ENCODE results near the gene GPC5. TPM values are rescaled to one million over a fixed set of nuclear protein-coding genes. Genes with fewer than 3 reads are reported as not detected.

Gene GPC5
- total and polyA plus RNA-seq, 10 donors: 0.04 to 0.83 (median 0.26) TPM; not detected in 3

DNA sequence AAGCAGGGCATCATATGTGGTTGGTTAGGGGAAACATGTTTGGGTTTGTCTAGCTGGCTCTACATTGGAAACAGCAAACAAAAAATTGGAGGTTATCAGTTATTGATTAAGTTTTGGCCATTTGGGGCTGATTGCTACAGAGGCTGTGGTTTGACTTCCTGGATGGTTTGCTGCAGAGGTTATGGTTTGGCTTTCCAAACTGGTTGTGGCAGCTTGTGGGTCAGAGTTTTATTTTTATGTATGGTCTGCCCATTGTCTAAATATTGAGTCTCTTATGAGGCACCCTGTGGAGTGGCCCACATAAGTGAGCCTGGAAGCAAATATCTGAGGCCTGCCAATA lies 261.6 kb downstream of the GPC5 start:
- Histone ChIP-seq H3K9me3 (no peaks in the 10 kb centered on the region), H3K36me3 (no peaks in the 10 kb centered on the region), H3K27ac (no peak overlapping the region), H3K4me3 (no peak overlapping the region), H3K4me1 (no peaks in the 10 kb centered on the region), H3K27me3 (replicated peaks in 1 of 7) (no peaks in the 10 kb centered on the region)
- no peak for DNase-seq
- TF ChIP-seq POLR2AphosphoS5 (IDR thresholded peaks at IDR 0.05) (no peak), POLR2A (IDR thresholded peaks at IDR 0.05) (no peak)
- TF ChIP-seq, protein P1, sequence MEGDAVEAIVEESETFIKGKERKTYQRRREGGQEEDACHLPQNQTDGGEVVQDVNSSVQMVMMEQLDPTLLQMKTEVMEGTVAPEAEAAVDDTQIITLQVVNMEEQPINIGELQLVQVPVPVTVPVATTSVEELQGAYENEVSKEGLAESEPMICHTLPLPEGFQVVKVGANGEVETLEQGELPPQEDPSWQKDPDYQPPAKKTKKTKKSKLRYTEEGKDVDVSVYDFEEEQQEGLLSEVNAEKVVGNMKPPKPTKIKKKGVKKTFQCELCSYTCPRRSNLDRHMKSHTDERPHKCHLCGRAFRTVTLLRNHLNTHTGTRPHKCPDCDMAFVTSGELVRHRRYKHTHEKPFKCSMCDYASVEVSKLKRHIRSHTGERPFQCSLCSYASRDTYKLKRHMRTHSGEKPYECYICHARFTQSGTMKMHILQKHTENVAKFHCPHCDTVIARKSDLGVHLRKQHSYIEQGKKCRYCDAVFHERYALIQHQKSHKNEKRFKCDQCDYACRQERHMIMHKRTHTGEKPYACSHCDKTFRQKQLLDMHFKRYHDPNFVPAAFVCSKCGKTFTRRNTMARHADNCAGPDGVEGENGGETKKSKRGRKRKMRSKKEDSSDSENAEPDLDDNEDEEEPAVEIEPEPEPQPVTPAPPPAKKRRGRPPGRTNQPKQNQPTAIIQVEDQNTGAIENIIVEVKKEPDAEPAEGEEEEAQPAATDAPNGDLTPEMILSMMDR (IDR thresholded peaks at IDR 0.05 in 8 of 11, conservative IDR thresholded peaks at IDR 0.05 in 3 of 11): no peak
- intact Hi-C loops (cut with DNase I; ENCODE audit: low total_unique reads): no loop called here

DNA sequence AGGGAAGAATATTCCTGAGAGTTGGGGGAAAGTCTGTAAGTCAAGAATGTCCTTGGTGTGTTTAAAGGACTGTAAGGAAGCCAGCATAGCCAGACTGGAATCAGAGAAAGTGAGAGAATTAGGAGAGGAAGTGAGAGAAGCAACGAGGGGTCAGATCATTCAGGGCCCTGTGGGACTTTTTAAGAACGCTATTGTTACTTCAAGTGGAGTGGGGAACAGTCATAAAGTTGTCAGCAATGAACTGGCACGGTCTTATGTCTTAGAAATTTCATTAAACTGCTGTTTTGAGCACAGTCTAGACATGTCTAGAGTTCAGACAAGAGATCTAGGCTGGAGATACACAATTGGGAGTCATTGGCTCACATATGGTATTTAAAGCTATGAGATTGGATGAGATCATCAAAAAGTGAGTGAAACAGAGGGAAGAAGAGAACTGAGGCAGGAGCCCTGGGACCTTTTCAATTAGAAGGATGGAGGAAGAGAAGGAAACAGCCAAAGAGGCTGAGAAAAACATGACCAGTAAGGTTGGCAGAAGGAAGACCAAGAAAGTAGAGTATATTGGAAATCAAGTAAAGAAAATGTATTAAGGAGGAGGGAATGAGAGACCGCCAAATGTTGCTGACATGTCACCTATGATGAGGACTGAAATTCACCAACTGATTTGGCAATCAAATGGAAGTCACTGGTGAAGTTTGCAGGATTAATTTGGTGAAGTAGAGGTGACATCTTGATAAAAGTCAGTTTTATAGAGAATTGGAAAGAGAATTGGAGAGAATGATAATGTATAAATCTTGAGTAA lies 263.5 kb downstream of the GPC5 start:
- Histone ChIP-seq H3K36me3 (no peaks in the 10 kb centered on the region), H3K27me3 (replicated peaks in 1 of 7) (no peaks in the 10 kb centered on the region), H3K27ac (no peak overlapping the region), H3K4me1 (no peaks in the 10 kb centered on the region), H3K9me3 (no peaks in the 10 kb centered on the region), H3K4me3 (no peak overlapping the region)
- DNase-seq: no peak
- intact Hi-C loops (cut with DNase I; ENCODE audit: low total_unique reads): no loop called here
- TF ChIP-seq POLR2AphosphoS5 (IDR thresholded peaks at IDR 0.05) (no peak), POLR2A (IDR thresholded peaks at IDR 0.05) (no peak)
- TF ChIP-seq, protein P1 (IDR thresholded peaks at IDR 0.05 in 8 of 11, conservative IDR thresholded peaks at IDR 0.05 in 3 of 11): no peak
- WGBS, 5 donors: 52 to 73% (median 58%) methylated on average over 4 of the region's 4 CpGs

DNA sequence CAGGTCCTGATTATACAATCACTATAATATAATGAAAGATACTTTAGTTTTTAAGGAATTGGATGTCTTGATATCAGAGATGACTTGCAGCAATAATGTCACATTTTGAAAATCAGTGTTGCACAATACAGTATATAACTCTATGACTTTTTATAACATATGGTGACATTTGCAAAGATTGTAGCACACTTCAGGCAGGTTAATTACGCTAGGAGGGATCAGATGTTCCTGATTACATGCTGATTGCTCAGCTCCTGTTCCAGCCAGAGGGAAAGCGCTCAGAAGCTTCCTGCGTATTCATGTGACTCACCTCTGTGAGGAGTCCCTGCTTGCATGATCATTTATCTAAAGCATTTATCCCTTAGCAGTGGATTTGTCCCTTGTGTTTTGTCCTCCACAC lies 265.6 kb downstream of the GPC5 start:
- no peaks in the 10 kb centered on the region for H3K27me3 ChIP-seq (replicated peaks in 1 of 7)
- 80 to 93% (median 84%) methylated on average over 3 of the region's 3 CpGs for WGBS, 5 donors
- no peaks in the 10 kb centered on the region for H3K36me3 ChIP-seq
- H3K27ac ChIP-seq: no peak overlapping the region
- no peaks in the 10 kb centered on the region for H3K9me3 ChIP-seq
- intact Hi-C loops (cut with DNase I; ENCODE audit: low total_unique reads): no loop called here
- no peak overlapping the region for H3K4me3 ChIP-seq
- H3K4me1 ChIP-seq: no peaks in the 10 kb centered on the region
- no peak for TF ChIP-seq POLR2A (IDR thresholded peaks at IDR 0.05)
- TF ChIP-seq, protein P1 (IDR thresholded peaks at IDR 0.05 in 8 of 11, conservative IDR thresholded peaks at IDR 0.05 in 3 of 11): no peak
- DNase-seq: no peak

DNA sequence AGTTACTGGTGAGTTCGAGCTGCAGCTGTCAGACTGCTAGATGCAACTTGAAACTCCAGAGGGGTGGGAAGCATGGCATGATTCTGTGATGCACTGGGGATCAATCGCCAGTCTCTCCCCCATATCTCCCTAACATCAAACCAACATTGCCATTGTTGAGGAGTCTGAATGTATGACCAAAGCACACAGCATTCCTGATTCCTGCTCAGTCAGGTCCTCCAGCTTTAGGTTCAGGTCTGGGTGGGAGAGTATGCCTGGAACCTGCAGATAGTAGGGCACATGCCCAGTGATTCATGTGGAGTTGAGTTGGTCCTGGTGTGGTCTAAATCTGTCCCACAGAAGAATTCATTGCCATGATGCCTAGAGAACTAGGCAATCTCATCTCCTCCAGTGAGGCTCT lies 269.1 kb downstream of the GPC5 start:
- WGBS, 5 donors: 73 to 78% (median 76%) methylated on average over 2 of the region's 2 CpGs
- TF ChIP-seq POLR2AphosphoS5 (IDR thresholded peaks at IDR 0.05) (no peak), POLR2A (IDR thresholded peaks at IDR 0.05) (no peak)
- TF ChIP-seq, protein P1 (IDR thresholded peaks at IDR 0.05 in 8 of 11, conservative IDR thresholded peaks at IDR 0.05 in 3 of 11): no peak
- DNase-seq: no peak
- no peaks in the 10 kb centered on the region for H3K4me1 ChIP-seq
- H3K4me3 ChIP-seq: no peak overlapping the region
- intact Hi-C loops (cut with DNase I; ENCODE audit: low total_unique reads): no loop called here
- no peaks in the 10 kb centered on the region for H3K27me3 ChIP-seq (replicated peaks in 1 of 7)
- H3K27ac ChIP-seq: no peak overlapping the region
- H3K36me3 ChIP-seq: no peaks in the 10 kb centered on the region
- H3K9me3 ChIP-seq: no peaks in the 10 kb centered on the region

Measured in spleen (tissue), 11 donors.